HTR-8/SVneo (cell line): ENCODE results near the gene PLA2R1.

Experiments
- DNase-seq: peaks from one replicate; pipeline ENCODE4 v3.0.0; 2011; ENCODE audit warnings: low spot score, mixed read lengths; ENCODE audit not compliant: insufficient read length
- FAIRE-seq: peaks from 2 replicates; lab custom pipeline; 2011; peaks lifted over from hg19 to GRCh38; lab: Jason Lieb, UNC

The PLA2R1 gene

DNA sequence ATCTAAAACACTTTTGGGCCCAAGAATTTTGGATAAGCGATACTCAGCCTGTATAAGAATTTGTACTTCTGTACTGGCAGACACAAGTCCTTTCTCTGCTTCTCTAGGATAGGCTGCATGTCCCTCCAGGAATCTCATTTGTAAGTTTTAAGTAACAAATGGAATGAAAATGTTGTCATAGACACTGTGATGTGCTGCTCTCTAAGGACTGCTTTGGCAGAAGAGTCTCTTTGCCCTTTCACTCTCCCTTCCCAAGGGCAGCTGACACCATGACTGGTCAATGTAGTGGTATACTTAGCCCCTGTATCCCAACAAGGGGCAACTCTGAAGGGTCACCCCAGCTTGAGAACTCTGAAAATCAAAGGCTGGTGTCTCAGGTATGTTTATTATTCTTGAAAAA lies 27.3 kb downstream of the PLA2R1 start:
- DNase-seq (no peak), FAIRE-seq (no peak)

DNA sequence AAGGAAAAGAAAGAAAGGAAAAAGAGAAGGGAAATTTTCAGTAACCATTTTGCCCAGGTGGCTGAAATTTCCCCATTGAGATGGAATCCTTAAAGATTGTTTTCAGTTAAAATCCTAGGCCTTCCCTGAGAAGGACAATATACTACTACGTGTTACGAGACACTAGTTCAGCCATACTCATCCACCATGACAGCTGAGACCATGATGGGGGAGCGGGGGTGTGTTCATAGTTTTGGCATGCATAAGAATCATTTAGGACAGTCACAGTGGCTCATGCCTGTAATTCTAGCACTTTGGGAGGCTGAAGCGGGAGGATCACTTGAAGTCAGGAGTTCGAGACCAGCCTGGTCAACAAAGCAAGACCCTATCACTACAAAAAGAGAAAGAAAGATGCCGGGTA lies 28.0 kb downstream of the PLA2R1 start:
- no peak for DNase-seq
- FAIRE-seq: no peak

DNA sequence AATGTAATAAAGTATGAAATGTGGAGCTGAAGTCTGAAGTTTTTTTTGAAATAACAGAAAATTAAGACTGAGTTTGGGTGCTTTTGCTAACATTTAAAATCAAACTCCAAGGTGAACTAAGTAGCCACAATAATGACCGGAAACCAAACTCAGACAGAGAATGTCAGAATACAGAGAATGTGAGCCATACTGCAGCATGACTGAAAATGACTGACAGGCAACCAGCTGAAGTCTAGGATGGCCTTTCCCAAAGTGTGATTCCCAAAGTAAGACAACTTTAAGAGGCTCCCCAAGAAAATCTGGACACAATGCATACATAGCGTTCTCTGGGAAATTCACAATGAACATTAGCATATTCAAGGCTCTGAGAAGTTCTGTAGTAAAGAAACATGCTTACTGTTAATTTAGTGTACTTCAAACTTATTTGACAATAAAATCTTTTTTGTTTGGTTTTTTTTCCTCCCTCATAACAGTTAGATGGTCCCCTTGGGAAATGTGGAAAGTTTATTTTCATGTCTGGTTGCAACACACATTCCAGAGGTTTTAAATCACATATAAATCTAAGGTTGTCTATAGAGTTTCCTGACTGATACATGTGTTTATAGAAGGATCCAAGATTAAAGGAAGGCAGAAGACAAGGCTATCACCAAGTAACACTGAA lies 28.6 kb downstream of the PLA2R1 start:
- DNase-seq (no peak), FAIRE-seq (no peak)

GRCh38 chr2:160029270-160029628 lies 33.2 kb downstream of the PLA2R1 start:
- DNase-seq: no peak
- no peak for FAIRE-seq

GRCh38 chr2:160028431-160029269 lies 33.8 kb downstream of the PLA2R1 start:
- no peak for FAIRE-seq
- no peak for DNase-seq

GRCh38 chr2:160022162-160022561 lies 40.3 kb downstream of the PLA2R1 start:
- DNase-seq (no peak), FAIRE-seq (no peak)

GRCh38 chr2:160019374-160020090 lies 42.9 kb downstream of the PLA2R1 start:
- no peak for FAIRE-seq
- no peak for DNase-seq

GRCh38 chr2:160015746-160016145 lies 46.7 kb downstream of the PLA2R1 start:
- DNase-seq (no peak), FAIRE-seq (no peak)

- FAIRE-seq: no peak
- DNase-seq: no peak
Measured at GRCh38 chr2:160014227-160014626, 48.2 kb downstream of the PLA2R1 start.

- DNase-seq: no peak
- FAIRE-seq: no peak
Measured at GRCh38 chr2:160010361-160011145, 51.9 kb downstream of the PLA2R1 start.

DNA sequence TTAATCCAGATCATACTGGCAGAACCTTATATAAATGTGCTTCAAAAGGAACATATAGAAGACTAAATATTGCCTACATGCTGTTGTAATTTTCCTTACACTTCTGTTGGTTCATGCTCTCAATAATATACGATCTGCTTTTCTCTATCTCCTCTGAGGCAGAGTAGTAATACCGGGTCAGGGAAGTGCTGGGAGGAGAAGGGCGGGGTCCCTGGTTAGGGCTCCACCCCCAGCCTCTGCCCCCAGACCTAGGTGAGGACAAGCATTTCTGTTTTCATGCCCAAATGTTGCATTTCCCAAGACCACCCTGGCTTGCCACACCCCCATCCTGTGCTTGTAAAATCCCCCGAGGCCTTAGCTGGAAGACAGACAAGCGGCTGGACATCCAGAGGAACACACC lies 55.3 kb downstream of the PLA2R1 start:
- DNase-seq: no peak
- no peak for FAIRE-seq

- no peak for FAIRE-seq
Measured at GRCh38 chr2:160006475-160006874, 55.9 kb downstream of the PLA2R1 start.

GRCh38 chr2:160005908-160006307 lies 56.5 kb downstream of the PLA2R1 start:
- FAIRE-seq (no peak), DNase-seq (no peak)

More at GRCh38 chr2:160006475-160006874, 55.9 kb downstream of the PLA2R1 start:
- DNase-seq: no peak

- FAIRE-seq: no peak
Measured at GRCh38 chr2:160005476-160005875, 56.9 kb downstream of the PLA2R1 start.

GRCh38 chr2:159998961-159999360 lies 63.5 kb downstream of the PLA2R1 start:
- FAIRE-seq: no peak
- no peak for DNase-seq

More at GRCh38 chr2:160005476-160005875, 56.9 kb downstream of the PLA2R1 start:
- no peak for DNase-seq

- FAIRE-seq (no peak), DNase-seq (no peak)
Measured at GRCh38 chr2:159998243-159998642, 64.2 kb downstream of the PLA2R1 start.

DNA sequence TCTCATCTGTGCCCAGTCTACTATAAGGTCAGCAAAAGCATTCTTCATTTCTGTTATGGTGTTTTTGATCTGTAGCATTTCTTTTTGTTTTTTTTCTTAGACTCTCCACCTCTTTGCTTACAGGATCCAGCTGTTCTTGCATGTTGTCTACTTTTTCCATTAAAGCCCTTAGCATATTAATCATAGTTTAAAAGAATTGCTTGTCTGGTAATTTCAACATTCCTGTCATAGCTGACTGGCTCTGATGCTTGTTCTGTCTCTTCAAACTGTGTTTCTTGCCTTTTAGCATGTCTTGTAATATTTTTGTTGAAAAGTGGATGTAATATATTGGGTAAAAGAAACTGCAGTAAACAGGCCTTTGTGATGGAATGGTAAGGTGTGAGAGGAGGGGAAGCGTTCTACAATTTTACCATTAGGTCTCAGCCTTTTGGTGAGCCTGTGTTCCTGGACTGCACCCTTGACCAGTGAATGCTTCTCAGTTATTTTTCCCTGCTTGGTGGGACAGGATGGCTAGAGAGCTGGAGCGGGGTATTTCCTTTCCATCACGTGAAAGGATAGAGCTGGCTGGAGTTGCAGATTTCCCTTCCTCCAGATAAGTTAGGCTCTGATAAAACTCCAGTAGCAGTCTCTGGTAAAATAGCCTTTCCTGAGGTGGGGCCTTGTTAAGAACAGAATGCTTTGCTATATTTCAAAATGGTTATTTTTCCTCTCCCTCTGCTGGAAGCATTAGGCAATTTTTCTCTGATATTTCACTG lies 65.4 kb downstream of the PLA2R1 start:
- no peak for FAIRE-seq
- no peak for DNase-seq

DNA sequence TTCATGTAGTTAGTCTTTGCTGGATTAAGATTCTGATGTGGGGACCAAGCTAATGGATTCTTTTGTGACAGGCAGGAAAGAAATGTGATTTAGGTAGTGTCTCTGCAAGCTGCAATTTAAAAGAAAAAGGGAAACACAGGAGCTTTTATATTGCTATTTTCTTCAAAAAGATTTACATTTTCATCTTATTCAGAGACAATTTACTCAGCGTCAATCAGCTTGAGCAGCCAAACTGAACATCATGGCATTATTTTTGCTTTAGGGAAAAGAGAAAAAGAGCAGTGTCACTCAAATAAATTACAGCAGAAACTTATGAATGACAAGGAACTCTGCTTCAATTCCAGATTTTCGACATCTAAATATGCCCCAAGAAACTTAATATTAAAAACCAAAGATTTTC lies 67.4 kb downstream of the PLA2R1 start:
- DNase-seq (no peak), FAIRE-seq (no peak)

- FAIRE-seq: no peak
Measured at GRCh38 chr2:159989249-159989648, 73.2 kb downstream of the PLA2R1 start.

More at GRCh38 chr2:159989249-159989648, 73.2 kb downstream of the PLA2R1 start:
- no peak for DNase-seq
